ENCODE results near the gene GABRP.
"Not testable (repeated sequence)": the region's sequence is repeated elsewhere in the genome, so short reads cannot be mapped to it uniquely, and the experiment has no call there.

The GABRP gene

DNA sequence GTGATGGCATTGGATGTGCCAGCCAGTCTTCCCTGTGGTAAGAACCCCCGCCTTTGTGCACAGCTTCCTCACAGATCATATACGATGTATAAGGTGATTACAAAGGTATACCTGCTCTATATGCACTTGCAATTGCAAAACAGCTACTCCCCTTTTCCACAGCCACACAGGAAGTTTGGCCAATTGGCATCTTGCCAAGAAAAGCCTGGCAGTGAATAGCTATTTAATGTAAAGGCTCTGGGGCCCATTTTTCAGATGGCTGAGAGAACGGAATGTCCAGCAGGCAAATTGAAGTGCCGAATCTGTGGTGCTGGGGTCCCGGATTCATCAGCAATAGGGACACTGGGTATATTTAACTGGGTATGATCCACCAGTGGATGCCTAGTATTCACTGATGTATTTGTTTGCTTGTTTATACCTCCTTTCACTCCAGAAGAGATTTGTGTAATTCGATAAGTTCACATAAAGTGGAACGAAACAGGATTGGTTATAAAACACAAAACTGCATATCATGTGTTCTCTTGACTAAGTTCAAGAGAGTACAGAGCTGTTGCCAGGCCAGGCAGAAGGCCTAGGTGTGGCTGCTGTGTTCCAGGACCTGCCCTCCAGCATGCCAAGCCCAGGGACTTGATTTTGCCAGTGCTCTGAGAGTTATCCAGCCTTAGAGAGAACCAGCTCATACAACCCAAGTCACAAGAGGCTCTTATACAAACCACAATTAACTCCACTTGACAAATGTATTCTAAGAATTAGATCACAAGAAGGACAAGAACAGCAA lies 27.7 kb upstream of the GABRP start:
- in situ Hi-C loops (cut with HindIII; ENCODE audit: low sequenced_read_pairs), result no loop called here

DNA sequence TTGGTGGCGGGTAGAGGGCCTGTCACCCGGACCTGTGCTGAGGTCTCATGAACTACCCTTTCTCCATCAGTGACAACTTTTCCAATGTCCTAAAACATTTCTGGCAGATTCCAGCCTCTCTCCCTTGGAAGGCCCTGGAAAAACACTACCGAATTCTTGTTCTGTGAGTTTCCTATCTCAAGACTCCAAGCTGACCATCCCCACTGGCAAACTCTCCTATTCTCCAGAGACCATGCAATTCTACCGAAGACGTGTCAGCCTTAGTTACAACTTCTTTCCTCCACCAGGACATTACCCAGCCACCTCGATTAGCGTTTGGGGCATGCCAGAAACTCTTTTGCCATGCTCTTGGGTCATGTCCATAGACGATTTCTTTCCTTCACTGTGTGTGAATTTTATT lies 26.8 kb upstream of the GABRP start:
- in situ Hi-C loops (cut with HindIII; ENCODE audit: low sequenced_read_pairs), result no loop called here

DNA sequence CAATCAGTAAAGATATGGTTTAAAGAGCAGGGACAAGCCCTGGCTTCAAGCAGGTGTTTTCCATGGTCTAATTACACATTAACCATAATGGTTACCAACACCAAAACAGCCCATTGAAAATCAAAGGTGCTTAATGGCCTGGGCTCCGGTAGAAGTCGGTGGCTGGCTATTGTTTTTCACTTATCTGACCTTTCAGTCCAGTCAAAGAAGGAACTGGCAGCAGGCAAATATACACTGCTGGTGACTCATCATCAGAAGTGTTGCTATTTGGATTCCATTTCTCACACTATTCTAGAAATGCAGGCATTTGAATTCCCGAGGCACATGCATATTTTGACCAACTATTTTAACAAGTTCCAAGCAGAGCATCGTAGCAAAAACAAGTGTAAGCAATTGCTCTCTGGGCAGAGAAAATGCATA lies 26.3 kb upstream of the GABRP start:
- in situ Hi-C loops (cut with HindIII; ENCODE audit: low sequenced_read_pairs), result no loop called here

DNA sequence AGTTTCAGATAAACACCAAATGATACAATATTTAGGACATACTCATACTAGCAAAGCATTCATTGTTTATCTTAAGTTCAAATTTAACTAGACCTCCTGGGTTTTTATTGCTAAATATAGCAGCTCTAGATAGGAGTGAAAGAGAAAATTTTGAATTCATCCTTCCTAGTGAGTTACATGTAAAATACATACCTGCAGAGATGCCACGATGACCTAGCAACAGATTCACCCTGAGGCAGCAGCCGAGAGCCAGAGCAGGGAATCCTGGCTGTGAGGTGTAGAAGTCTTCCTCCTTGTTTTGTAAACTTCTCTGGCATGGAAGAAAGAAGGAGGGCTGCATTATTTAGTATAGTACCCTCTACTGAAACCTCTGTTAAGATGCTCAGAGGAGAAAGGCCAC lies 25.9 kb upstream of the GABRP start:
- in situ Hi-C loops (cut with HindIII; ENCODE audit: low sequenced_read_pairs), result no loop called here

DNA sequence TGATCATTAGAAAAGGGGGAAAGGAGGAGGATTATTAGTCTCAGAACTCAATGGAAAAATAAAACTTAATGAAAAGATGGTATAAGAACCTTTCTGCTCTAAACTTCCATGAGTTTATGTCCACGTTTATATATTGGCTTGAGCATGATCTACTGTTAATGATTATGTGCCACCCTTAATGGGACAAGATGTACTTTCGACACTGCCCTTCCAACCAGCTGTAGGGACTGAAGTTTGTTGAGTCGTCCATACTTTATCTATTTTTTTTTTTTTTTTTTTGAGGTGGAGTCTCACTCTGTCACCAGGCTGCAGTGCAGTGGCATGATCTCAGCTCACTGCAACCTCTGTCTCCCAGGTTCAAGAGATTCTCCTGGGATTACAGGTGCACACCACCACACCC lies 25.0 kb upstream of the GABRP start:
- in situ Hi-C loops (cut with HindIII; ENCODE audit: low sequenced_read_pairs), result no loop called here

DNA sequence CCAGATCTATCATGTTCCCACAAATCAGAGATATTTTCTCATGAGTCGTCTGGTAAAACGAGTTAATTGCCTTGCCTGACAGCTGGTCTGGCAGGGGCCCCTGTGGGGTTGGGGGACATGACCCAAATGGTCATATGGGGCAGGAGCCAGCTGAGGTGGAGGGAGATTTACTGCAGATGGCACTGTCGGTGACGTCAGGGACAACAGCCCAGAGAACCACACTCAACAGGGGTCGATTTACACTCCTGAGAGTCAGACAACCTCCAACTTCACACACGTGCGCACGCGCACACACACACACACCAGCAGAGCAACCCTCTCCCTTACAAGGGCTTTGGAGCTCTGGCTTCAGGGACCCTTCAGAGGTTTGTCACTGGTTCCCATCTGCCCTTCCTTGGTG lies 23.4 kb upstream of the GABRP start:
- in situ Hi-C loops (cut with HindIII; ENCODE audit: low sequenced_read_pairs), result no loop called here

DNA sequence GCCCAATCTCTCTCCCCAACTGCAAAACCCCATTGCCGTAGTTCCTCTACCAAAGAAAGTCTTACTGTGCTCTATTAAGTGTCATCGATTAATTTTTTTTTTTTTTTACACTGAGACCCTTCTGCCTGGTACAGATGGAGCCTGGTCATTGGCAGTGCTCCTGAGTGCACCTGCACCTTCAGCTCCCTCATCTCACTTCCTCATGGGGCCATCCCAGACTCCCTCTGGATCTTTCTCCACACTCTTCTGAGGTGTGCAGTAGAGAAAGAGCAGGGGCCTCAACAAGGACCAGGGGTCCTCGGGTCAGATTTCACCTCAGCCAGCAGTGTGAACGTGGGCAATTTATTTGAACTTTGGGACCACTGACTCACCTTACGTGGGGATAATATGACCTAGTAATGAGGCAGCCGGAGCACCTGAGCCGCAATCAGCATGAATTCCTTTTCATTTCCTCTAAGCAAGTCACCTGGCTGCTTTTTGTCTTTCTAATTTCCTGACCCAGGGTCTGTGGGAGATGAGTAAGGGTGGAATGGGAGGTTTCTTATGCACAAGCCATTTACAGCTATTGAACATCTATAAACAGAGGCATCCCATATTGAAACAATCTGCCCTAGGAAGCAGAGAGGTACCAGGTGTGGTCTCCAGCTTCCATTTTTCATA lies 22.3 kb upstream of the GABRP start:
- in situ Hi-C loops (cut with HindIII; ENCODE audit: low sequenced_read_pairs), result no loop called here

DNA sequence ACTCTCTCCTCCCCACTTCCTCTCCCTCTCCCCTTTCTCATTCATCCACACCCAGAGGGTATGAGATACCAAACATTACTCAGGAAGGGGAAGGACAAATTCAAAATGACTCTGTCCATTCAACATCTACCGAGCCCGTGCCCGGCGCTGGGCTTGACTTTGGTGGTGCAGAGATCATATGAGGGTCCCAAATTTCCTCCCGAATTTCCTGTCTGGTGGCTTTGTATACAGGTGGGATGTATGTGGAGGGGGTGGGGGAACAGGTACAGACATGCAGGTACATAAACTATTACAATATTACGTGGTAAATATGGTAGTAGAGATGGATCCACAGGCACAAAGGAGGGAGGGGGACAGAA lies 21.8 kb upstream of the GABRP start:
- in situ Hi-C loops (cut with HindIII; ENCODE audit: low sequenced_read_pairs), result no loop called here

DNA sequence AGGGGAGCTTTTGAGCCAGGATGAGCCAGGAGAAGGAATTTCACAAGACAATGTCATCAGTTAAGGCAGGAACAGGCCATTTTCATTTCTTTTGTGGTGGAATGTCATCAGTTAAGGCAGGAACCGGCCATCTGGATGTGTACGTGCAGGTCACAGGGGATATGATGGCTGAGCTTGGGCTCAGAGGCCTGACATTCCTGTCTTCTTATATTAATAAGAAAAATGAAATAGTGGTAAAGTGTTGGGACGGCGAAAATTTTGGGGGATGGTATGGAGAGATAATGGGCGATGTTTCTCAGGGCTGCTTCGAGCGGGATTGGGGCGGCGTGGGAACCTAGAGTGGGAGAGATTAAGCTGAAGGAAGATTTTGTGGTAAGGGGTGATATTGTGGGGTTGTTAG lies 21.2 kb upstream of the GABRP start:
- in situ Hi-C loops (cut with HindIII; ENCODE audit: low sequenced_read_pairs), result not testable (repeated sequence)

DNA sequence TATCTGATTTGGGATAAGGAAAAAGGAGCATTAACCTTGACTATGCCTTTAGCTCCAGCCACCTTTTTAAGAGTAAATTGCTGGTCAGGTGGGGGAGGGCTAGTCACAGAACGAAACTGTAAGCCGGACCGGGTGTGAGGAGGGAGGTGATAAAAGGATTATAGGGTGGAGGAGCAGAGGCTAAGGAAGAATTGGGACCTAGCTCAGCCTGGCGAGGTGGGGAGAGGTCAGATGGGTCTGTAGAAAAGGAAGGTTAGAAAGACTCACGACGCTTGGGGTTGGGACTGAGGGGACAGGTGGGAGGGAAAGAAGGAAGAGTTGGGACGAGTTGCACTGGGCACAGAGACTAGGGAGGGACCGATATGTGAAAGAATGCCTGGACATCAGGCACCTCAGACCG lies 17.7 kb upstream of the GABRP start:
- in situ Hi-C loops (cut with HindIII; ENCODE audit: low sequenced_read_pairs), result not testable (repeated sequence)

DNA sequence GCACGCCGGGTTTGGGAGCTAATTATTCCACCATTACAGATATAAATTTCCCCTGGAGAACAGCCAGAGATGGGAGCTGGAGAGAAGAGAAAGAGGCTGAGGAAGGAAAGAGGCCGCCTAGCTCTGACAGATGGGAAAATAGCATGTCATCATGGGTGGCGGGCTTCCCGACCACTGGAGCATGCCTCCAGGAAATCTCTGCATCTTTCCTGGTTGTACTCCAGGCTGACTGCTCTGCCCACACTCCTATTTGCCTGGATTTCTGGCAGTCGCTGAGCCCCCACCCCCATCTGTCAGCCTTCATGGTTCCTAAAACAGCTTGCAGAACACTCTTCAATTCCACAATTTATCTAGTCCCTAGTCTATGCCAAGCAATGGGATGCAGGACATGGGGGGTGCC lies 14.3 kb upstream of the GABRP start:
- in situ Hi-C loops (cut with HindIII; ENCODE audit: low sequenced_read_pairs), result no loop called here

DNA sequence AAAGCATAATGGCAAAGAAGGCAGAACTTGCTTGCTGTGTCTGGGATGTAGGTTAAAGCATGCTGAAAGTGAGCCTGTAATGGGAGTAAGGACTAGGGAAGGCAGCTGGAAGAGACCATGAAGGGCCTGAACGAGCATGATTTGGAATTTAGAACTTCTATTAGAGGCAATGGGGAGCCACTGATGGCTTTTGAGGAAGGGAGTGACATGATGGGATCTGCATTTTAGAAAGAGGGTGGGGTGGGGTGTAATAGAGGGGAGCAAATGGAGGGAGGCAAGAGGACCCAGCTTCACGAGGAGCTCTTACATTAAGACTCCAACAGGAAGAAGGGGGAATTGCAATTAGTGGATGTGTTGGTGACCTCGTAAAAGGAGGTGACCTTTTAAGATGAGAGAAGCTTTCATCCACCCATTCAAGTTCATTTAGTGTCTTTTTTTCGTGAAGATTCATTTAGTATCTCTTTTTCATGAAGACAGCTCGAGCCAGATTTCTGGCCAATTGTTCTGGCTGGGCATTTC lies 13.6 kb upstream of the GABRP start:
- in situ Hi-C loops (cut with HindIII; ENCODE audit: low sequenced_read_pairs), result no loop called here

DNA sequence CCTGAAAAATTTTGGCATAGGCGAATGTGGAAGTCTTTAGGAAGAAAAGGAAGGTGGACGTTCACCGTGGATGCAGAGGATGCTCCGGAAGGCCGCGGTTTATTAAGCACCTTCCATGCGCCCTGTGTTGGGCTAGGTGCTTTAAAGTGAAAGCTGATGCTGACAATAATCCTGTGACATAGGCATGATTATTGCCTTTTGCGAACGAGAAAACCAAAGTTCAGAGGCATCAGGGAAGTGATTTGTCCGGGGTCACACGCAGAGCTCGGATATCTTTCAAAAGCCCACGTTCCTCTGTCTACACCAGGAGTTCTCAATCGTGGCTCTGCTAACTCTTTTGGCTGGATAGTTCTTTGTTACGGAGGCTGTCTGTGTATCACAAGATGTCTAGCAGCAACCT lies 12.0 kb upstream of the GABRP start:
- in situ Hi-C loops (cut with HindIII; ENCODE audit: low sequenced_read_pairs), result no loop called here

DNA sequence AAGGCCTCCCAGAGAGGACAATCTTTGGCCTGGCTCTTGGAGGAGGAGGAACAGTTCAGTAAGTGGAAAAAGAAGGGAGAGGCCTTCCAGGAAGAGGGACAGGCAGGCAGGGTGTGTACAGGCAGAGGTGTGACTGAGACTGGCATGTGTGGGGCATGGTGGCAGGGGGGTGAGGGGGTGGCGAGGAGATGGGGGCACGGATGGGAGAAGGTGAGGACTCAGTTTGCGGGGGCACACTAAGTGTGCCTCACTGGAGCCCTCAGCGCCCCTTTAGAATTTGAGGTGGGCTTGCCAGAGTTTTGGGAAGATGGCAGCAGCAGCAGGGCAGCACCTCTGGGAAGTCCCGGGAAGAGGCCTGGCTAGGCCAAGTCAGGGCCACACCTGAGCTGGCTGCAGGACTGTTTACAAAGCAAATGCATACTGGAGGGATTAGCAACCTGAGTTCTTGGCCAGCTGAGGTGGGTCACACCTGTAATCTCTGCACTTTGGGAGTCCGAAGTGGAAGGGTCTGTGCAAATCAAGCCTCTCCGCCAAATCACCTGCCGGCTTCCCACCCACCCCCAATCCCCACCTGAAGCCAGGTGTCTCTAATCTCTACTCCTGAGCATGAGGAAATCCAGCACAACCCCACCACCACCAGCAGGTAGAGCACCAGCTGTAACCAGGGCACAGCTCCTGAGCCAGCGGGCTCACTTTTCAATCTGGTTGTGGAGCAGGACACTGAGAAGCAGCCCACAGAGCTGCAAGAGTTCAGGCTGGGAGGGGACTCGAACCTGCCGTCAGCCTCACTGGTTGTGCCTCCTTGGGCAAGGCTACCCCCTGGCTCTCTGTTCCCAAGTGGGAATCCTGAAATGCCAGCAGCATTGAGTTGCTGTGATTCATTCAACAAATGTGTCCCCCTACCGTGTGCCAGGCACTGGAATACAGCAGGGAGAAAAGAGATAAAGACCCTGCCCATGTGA lies 10.2 kb upstream of the GABRP start:
- in situ Hi-C loops (cut with HindIII; ENCODE audit: low sequenced_read_pairs), result no loop called here

DNA sequence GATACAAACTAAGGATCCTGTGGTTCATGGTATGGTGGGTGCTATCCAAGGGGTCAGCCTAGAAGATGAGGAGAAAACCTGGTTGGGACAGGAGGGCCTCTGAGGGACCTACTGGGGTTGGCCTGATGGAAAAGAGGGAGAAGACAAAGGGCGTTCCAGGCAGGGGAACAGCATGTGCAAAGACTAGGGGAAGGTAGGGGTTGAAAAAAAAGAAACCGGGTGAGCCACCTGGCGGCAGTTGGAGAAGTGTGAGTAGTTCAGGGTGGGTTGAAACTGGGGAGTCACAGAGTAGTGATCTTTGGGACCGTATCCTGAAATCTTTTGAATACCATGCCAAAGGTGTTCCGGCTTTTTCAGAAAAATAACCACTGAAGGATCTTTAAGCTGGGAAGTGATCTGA lies 8.7 kb upstream of the GABRP start:
- in situ Hi-C loops (cut with HindIII; ENCODE audit: low sequenced_read_pairs), result no loop called here

DNA sequence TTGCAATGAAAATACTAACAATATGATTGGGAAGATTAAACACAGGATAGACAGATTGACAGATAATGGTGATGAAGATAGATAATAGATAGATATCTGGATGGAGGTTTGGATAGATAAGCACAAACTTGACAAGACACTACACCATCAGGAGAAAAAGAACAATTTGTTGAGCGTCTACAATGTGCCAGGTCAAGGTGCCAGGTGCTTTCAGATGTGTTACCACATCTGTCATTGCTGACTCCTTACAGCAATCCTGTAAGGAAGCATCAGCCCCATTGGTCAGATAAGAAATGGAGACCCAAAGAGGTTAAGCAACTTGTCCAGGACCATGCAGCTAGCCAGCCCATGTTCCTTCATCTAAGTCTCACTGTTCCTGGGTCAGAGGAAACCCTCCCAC lies 1.6 kb upstream of the GABRP start:
- in situ Hi-C loops (cut with HindIII; ENCODE audit: low sequenced_read_pairs), result no loop called here

DNA sequence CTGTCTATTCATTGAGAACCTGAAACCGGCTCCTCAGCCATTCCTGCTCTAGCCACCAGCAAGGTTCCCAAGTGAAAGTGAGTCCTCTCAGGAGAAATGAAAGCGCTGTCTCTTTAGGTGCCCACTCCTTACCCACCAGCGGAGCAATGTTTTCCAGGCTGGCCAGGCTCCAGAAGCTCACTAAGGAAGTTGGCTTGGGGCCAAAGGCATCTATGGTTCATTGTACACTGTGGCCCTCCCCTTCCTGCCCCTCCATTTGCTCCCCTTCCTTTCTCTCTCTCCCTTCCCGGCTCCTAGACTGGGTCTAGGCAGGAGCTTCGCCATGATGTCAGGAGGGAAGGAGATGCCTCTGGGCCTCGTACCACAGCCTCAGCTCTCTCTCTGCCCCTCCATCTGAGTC lies 1.1 kb upstream of the GABRP start:
- in situ Hi-C loops (cut with HindIII; ENCODE audit: low sequenced_read_pairs), result no loop called here

DNA sequence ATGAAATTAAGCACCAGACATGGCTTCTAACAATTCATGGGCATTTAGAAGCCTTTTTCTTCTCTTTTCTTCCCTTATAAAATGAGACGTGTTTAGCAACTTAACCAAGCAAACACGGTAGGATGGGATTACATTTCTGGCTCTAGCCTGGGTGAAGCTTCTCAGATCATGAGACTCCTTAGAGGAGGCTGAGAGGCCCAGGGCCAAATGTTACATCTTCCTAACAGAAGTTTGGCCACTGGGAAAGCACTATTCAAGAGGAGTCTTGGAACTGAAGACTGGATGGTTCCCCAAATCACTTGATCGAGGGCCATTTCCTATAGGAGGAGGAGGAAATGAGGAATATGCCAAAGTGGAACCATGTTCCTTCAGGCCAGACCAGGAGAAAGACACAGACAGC lies 1.9 kb downstream of the GABRP start:
- in situ Hi-C loops (cut with HindIII; ENCODE audit: low sequenced_read_pairs), result no loop called here

DNA sequence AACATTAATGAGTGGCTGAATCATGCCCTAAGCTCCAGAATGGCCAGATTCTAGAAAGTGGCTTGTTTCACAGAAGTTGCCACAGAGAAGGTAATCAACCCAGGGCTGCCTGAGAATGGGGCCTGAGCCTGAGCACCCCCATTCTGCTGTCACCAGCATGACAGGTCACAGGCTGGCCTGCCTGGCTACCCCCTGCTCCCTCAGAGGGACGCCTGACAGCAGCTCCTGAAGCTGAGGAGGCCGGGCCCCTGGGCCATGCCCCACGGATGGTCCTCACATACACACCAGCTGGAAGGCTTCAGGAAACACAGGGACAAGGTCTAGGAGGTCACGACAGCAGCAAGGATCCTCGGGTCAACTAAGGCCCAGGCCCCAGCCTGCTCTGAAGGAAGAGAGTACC lies 3.7 kb downstream of the GABRP start:
- in situ Hi-C loops (cut with HindIII; ENCODE audit: low sequenced_read_pairs), result no loop called here

DNA sequence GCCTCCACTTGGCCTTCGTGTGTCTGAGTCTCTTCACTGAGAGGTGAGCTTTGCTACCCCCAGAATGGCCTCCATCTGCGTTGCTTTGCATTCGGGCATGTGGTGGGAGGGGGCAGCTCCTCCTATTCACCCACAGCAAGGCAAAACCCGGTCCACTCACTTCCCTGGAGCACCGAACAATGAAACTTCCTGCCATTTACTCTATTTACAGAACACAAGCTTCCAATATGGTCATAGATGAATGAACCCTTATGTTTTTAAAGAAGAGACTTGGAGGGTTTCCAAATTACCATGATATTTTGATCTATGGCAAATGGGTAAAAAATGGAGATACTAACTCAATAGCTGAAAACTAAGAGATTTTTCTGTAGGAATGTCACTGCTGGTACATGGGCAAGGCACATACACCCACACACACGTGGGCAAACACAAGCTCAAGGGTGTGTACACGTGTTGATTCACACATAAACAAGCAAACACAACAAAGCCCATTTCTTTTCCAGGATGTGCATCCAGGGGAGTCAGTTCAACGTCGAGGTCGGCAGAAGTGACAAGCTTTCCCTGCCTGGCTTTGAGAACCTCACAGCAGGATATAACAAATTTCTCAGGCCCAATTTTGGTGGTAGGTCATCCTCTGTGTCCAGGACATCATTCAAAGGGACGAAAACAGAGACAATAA lies 5.2 kb downstream of the GABRP start:
- in situ Hi-C loops (cut with HindIII; ENCODE audit: low sequenced_read_pairs), result no loop called here

Data from DLD1 (cell line).